ENCODE measurements around the gene RD3L. TPM values are rescaled to one million over a fixed set of nuclear protein-coding genes. Genes with fewer than 3 reads are reported as not detected.
A peak's percentile ranks its signal among the peaks of the same experiment; 100 is the strongest.

Gene RD3L
- total and polyA plus RNA-seq, 5 experiments from 2014 or later: not detected

DNA sequence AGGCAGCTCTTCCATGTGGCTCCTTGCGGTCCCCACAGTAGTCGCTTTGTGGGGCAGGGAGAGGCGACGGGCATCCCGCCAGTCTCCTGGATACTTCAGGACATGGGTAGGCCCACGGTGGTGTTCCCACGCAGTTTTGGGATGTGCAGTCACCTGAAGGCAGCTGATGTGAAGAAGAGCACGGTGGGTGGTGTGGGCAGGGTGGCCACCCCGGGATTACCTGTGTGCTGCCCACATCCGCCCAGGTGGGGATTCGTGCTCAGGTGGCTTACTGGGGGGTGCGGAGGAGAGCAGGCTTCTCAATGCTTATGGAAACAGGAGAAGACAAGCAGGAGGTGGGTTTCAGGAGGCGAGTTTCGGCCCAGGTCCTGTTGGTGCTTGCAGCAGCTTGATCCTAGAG, 42.5 kb downstream of the RD3L start:
- POLR2A ChIA-PET: no interaction called here
- DNase-seq: no peak

DNA sequence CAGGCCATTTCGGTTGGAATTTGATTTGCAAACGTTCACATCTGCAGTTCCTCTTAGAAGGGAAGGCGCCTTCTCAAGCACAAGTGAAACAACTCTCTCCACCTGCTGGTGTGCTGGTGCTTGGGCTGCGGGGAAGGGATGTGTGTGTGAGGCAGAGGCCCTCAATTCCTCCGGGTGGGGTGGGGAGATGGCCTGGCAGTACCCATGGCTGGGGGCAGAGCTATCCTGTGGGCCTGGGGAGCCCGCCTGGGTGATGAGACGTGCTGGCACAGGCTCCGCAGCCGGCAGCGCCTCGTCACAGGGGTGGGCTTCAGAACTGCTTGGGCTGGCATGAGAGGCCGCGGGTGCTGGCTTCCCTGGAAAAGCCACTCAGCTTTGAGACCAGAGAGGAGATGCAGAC, 43.0 kb downstream of the RD3L start:
- Mint-ChIP-seq H3K27ac (no peak overlapping the region), H3K9me3 (no peaks in the 10 kb centered on the region), H3K4me3 (no peak overlapping the region), H3K27me3 (peaks cover 0 to 3% (median 2%) of the 10 kb centered on the region in 5 donors), H3K36me3 (no peaks in the 10 kb centered on the region), H3K4me1 (peaks cover 0 to 6% (median 4%) of the 10 kb centered on the region in 4 donors)
- POLR2A ChIA-PET: no interaction called here
- no peak for ATAC-seq
- DNase-seq: no peak

More for the DNA sequence above, 42.5 kb downstream of the RD3L start:
- H3K4me3 Mint-ChIP-seq: no peak overlapping the region
- H3K36me3 Mint-ChIP-seq: no peaks in the 10 kb centered on the region
- peak overlapping the region in 1 of 10 donors; percentile 41 for H3K27ac Mint-ChIP-seq
- no peak for ATAC-seq
- H3K27me3 Mint-ChIP-seq: peaks cover 0 to 4% (median 3%) of the 10 kb centered on the region in 5 donors
- H3K9me3 Mint-ChIP-seq: no peaks in the 10 kb centered on the region
- peaks cover 0 to 6% (median 4%) of the 10 kb centered on the region in 4 donors for H3K4me1 Mint-ChIP-seq

DNA sequence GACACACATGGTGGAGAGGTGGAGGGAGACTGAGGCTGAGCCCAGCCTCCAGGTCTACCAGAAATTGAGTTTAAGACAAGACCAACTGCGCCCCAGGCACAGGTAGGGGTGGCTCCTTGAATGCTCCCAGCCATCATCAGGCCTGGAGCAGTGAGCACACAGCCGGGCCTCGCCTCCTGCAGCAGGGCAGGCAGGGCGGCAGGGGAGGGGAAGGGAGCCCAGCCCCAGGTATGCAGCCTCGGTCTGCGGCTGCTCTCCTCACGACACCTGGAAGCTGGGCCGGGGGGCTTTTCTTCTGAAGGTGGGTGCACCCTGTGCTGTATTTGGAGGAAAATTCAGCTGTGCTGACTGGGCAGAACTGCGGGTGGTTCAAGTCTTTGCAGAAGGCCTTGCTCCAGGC, 43.6 kb downstream of the RD3L start:
- DNase-seq (no peak), ATAC-seq (no peak)
- POLR2A ChIA-PET: no interaction called here
- no peak overlapping the region for H3K4me3 Mint-ChIP-seq
- H3K36me3 Mint-ChIP-seq: no peaks in the 10 kb centered on the region
- H3K4me1 Mint-ChIP-seq: peaks cover 0 to 6% (median 4%) of the 10 kb centered on the region in 4 donors
- no peak overlapping the region for H3K27ac Mint-ChIP-seq
- no peaks in the 10 kb centered on the region for H3K9me3 Mint-ChIP-seq
- peaks cover 0 to 3% (median 0%) of the 10 kb centered on the region in 5 donors for H3K27me3 Mint-ChIP-seq

DNA sequence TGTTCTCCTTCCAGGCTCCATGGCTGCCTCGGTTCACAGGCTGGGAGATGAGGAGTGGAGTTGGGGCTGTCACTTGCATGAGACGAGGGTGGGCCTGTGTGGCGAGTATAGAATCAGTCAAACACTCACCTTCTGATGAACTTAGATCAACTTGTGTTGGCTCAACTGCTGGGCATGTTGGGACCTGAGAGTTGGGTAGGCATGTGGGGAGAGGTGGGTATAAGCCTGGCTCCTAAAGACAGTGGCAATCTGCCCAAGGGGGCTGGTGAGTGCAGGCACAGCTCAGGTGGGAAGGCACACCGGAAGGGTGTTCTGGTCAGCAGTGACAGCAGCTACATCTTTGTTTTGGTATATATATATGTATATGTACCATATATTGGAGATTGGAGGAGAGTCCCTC, 44.1 kb downstream of the RD3L start:
- peak overlapping the region in 1 of 10 donors; percentile 8 for H3K4me3 Mint-ChIP-seq
- H3K27me3 Mint-ChIP-seq: no peaks in the 10 kb centered on the region
- DNase-seq (no peak), ATAC-seq (no peak)
- no peaks in the 10 kb centered on the region for H3K36me3 Mint-ChIP-seq
- H3K9me3 Mint-ChIP-seq: no peaks in the 10 kb centered on the region
- POLR2A ChIA-PET: no interaction called here
- H3K27ac Mint-ChIP-seq: peak overlapping the region in 1 of 10 donors; percentile 29
- H3K4me1 Mint-ChIP-seq: peaks cover 0 to 6% (median 4%) of the 10 kb centered on the region in 4 donors

DNA sequence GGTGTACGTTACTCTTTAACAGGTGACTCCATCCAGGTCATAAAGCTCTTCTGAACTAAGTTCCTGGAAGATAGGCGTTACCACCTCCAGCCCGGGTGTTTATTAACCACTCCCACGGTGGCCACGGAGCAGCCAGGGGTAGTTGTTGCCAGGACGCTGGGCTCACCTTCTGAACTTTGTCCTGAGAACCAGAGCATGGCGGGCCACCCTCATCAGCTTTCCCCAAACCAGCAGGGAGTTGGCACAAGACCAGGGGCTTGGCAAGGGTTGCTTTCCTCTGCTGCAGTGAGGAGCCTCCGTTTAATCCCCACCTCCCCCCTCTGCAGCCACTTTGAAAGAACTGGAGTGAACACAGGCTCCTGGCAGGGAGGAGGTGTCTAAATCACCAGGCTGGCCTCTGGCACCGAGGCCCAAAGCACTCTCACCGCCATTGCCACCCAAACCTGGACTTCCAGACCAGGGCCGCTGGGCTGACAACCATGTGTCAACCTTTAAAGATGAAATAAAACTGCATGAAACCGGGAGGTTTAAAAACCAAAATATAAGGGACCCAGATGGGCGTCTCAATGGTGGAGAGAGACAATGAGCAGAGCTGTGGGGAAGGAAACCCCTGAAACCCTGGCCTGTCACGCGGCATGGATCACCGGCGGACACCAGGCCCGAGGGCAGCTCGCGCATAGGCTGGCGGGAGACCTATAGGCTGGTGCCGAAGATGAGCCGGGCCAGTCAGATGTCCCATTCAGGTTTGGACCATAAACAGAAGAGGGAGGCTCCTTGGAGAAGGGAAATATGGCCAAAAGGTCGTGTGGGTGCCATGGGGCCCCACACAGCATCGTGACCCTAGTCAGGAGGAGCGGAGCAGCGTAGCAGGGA, 45.0 kb downstream of the RD3L start:
- Mint-ChIP-seq H3K9me3 (no peaks in the 10 kb centered on the region), H3K36me3 (no peaks in the 10 kb centered on the region), H3K4me1 (peaks cover 0 to 6% (median 4%) of the 10 kb centered on the region in 4 donors), H3K27me3 (no peaks in the 10 kb centered on the region), H3K4me3 (no peak overlapping the region), H3K27ac (no peak overlapping the region)
- DNase-seq (no peak), ATAC-seq (no peak)
- POLR2A ChIA-PET: no interaction called here

DNA sequence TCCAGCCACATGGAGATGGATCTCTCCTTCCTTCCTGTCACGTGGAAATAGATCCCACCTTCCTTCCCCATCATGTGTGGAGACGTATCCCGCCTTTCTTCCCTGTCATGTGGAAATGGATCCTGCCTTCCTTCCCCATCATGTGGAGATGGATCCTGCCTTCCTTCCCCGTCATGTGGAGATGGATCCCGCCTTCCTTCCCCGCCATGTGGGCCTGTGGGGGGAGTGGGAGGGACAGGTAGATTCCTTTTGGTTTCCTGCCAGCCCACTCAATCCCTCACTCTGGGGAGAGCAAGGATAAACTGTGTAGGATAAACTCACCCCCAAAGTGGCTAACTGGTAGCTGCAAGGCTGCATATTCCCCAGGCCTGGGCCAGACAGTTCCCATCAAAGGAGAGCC, 45.8 kb downstream of the RD3L start:
- no peak for DNase-seq
- POLR2A ChIA-PET: no interaction called here
- Mint-ChIP-seq H3K9me3 (no peaks in the 10 kb centered on the region), H3K27ac (peak overlapping the region in 1 of 10 donors; percentile 13), H3K36me3 (no peaks in the 10 kb centered on the region), H3K27me3 (no peaks in the 10 kb centered on the region), H3K4me3 (no peak overlapping the region), H3K4me1 (peaks cover 0 to 6% (median 4%) of the 10 kb centered on the region in 4 donors)
- no peak for ATAC-seq

DNA sequence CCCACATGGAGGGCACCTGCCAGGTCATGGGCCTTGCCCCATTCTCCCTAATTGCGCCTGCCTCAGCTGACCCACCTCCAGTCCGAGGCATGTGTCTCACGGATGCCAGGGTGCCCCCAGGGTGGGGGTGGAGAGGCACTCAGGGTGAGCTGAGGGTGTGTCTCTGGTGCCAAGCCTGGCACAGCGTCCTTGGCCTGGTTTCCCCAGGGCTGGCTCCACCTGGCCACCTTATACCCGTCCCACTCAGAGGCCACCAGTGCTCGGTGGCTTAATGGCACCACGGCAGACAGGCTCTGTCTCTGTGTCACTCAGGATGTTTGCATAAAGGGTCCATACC, 47.6 kb downstream of the RD3L start:
- Mint-ChIP-seq H3K4me1 (peaks cover 0 to 2% (median 0%) of the 10 kb centered on the region in 4 donors), H3K27me3 (no peaks in the 10 kb centered on the region), H3K4me3 (no peak overlapping the region), H3K9me3 (no peaks in the 10 kb centered on the region), H3K36me3 (no peaks in the 10 kb centered on the region), H3K27ac (no peak overlapping the region)
- no peak for DNase-seq
- POLR2A ChIA-PET: no interaction called here
- no peak for ATAC-seq

DNA sequence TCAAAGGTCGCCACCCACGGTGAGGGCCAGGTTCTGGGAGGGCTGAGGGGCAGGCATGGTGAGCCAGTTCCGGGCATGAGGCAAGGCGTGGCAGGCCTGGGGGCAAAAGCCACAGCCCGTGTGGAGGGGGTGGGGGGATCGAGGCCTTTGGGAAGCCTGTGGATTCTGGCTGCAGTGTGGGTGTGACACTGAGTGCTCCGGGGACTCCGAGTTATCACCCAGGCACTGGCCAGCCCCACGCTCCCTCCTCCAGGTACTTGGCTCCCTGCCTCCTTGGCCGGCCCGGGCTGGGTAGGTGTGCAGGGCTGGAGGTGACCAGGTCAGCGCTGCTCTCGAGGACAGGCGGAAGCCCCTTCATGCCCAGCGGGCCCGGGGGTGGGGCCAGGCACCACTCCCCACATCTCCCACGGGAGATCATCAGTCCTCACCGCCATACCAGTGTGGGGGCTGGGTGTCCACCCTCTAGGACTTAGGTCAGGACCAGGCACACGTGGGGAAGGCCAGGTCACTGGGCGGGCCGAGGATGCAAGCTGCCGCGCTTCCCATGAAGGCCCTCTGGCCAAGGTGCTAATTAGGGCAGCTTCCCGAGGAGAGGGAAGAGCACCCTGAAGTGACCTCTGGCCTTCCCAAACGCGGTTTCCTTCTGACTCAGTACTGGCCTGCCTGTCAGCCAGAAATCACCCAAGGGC, 48.2 kb downstream of the RD3L start:
- POLR2A ChIA-PET: no interaction called here

DNA sequence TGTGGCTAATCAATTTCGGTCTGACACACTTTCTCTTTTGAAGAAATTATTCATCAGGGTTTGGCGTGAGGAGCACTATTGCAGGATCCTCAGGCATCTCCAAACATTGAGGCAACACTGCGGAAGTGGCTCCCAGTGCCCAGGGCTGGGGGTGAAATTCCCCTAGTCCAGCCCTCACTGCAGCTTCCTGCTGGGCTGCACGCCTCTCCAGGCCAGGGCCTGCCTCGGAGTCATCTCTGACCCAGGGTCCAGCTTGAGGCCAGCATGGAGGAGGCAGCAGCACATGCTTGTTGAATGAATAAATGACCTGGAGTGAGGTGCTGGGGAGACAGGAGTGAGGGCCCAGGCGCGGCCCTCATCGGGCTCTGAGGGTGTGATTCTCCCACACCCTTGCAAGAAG, 50.1 kb downstream of the RD3L start:
- POLR2A ChIA-PET: no interaction called here
- H3K9me3 Mint-ChIP-seq: no peaks in the 10 kb centered on the region
- ATAC-seq: no peak

More for the DNA sequence above, 48.2 kb downstream of the RD3L start:
- H3K27ac Mint-ChIP-seq: no peak overlapping the region
- ATAC-seq (no peak), DNase-seq (no peak)
- no peaks in the 10 kb centered on the region for H3K36me3 Mint-ChIP-seq
- H3K4me1 Mint-ChIP-seq: peaks cover 0 to 2% (median 0%) of the 10 kb centered on the region in 4 donors
- no peak overlapping the region for H3K4me3 Mint-ChIP-seq
- H3K27me3 Mint-ChIP-seq: no peaks in the 10 kb centered on the region
- no peaks in the 10 kb centered on the region for H3K9me3 Mint-ChIP-seq

DNA sequence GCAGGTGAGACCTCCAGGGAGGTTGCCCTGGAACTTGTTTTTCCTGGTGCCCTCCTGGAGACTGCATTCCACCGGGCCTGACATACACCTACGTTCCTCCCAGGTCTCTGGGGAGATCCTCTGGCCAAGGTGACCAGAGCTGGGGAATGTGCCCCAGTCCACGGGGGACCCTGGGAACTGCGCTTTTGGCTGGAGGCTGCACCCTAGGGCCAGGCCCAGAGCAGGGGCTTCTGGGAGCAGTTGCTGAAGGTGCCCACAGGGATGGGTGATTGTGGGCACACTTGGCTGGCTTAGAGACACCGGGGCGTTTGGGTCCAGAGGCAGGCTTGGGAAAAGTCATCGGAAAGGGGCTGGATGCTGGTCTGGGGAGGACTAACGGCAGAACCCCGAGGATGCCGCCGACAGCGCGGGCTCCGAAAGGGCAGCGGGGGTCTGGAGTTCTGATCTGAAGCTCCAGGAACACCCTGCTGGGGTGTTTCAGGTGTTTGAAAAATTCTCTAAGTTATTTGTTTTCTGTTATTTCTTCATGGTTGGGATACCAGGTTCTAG, 50.6 kb downstream of the RD3L start:
- Mint-ChIP-seq H3K4me1 (peaks cover 0 to 2% (median 0%) of the 10 kb centered on the region in 4 donors), H3K9me3 (no peaks in the 10 kb centered on the region), H3K27ac (peak overlapping the region in 1 of 10 donors; percentile 48), H3K36me3 (no peaks in the 10 kb centered on the region), H3K27me3 (no peaks in the 10 kb centered on the region), H3K4me3 (no peak overlapping the region)
- DNase-seq: no peak
- POLR2A ChIA-PET: no interaction called here
- ATAC-seq: no peak

More for the DNA sequence above, 50.1 kb downstream of the RD3L start:
- no peak for DNase-seq
- Mint-ChIP-seq H3K4me1 (peaks cover 0 to 2% (median 0%) of the 10 kb centered on the region in 4 donors), H3K27ac (peak overlapping the region in 1 of 10 donors; percentile 48), H3K27me3 (no peaks in the 10 kb centered on the region), H3K4me3 (no peak overlapping the region), H3K36me3 (no peaks in the 10 kb centered on the region)

DNA sequence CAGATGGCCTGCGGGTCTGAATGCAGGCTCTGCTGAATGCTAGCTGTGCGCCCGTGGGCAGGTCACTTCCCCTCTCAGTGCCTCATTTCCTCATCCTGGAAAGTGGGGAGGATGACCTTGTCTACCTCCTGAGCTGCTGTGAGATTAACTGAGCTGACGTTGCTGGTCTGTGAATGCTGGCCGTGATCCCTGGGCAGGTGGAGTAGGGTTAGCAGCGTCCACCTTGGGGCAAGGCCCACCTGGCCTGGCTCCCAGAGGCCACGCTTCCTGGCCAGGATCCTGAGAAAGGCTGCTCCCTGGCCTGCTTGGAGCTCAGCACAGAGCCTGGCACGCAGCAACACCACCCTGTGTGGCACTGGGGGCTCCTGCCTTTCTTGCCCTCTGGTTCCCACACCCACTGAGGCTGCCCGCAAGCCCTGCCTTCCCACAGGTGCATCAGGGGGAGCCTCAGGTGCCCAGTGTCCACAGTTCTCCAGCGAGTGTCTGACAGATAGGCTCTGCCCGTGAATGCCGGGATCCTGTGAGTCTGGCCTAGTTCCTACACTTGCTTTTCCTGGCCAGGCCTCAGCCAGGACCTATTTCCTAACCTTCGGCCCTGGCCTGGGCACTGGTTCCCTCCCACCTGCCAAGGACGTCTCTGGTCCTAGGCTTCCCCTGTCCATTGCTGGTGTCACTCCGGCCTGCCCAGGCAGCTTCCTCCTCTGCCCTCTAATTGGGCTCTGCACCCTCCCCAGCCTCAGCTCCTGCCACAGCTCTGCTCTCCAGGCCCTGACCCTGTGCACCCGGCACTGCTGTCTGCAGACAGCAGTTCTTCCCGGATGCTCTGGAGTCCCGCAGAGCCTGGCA, 51.3 kb downstream of the RD3L start:
- DNase-seq: no peak
- Mint-ChIP-seq H3K9me3 (no peaks in the 10 kb centered on the region), H3K27me3 (no peaks in the 10 kb centered on the region), H3K36me3 (no peaks in the 10 kb centered on the region), H3K4me1 (no peaks in the 10 kb centered on the region), H3K27ac (peak overlapping the region in 1 of 10 donors; percentile 48), H3K4me3 (no peak overlapping the region)
- POLR2A ChIA-PET: no interaction called here
- ATAC-seq: no peak

All from naive thymus-derived CD8-positive, alpha-beta T cell (primary cell).